AG09309 (cell line): ENCODE data around the gene PABPN1.

Experiments
- DNase-seq: peaks from one replicate; pipeline ENCODE4 v3.0.0-alpha.2; 2010; ENCODE audit warnings: low read depth
- H3K4me3 ChIP-seq: 2 replicates; pipeline ENCODE4 v1.5.1; 2011; ENCODE audit warnings: mild to moderate bottlenecking, low read depth, low read length, moderate library complexity; ENCODE audit not compliant: control insufficient read depth
- TF ChIP-seq, protein P1 (sequence below): IDR thresholded peaks from 2 replicates; pipeline ENCODE4 v1.5.1; 2011; ENCODE audit warnings: mild to moderate bottlenecking, low read depth, low read length, inconsistent platforms; ENCODE audit not compliant: insufficient read depth, control insufficient read depth; ENCODE audit errors: missing control alignments

Gene PABPN1

DNA sequence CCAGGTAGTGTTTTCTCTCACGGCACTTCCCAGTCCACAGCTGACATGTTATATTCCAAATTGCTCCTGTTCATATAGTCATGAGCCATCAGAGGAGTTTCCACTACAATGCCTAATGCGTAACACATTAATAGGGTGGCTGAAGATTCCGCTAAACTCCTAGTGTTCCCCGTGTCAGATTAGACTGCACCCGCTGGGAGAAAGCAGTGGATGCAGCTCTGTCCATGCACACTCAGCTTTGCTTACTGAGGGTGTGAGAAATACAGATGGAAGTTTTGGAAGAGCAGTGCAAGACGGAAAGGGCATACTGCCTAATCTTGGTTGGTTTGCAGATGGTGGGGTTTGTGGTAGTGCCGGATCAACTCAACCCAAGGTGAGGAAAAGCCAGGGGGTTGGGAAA, 24.2 kb upstream of the PABPN1 start:
- no peak overlapping the region for H3K4me3 ChIP-seq
- TF ChIP-seq, protein P1, sequence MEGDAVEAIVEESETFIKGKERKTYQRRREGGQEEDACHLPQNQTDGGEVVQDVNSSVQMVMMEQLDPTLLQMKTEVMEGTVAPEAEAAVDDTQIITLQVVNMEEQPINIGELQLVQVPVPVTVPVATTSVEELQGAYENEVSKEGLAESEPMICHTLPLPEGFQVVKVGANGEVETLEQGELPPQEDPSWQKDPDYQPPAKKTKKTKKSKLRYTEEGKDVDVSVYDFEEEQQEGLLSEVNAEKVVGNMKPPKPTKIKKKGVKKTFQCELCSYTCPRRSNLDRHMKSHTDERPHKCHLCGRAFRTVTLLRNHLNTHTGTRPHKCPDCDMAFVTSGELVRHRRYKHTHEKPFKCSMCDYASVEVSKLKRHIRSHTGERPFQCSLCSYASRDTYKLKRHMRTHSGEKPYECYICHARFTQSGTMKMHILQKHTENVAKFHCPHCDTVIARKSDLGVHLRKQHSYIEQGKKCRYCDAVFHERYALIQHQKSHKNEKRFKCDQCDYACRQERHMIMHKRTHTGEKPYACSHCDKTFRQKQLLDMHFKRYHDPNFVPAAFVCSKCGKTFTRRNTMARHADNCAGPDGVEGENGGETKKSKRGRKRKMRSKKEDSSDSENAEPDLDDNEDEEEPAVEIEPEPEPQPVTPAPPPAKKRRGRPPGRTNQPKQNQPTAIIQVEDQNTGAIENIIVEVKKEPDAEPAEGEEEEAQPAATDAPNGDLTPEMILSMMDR, result no peak
- DNase-seq, result no peak

DNA sequence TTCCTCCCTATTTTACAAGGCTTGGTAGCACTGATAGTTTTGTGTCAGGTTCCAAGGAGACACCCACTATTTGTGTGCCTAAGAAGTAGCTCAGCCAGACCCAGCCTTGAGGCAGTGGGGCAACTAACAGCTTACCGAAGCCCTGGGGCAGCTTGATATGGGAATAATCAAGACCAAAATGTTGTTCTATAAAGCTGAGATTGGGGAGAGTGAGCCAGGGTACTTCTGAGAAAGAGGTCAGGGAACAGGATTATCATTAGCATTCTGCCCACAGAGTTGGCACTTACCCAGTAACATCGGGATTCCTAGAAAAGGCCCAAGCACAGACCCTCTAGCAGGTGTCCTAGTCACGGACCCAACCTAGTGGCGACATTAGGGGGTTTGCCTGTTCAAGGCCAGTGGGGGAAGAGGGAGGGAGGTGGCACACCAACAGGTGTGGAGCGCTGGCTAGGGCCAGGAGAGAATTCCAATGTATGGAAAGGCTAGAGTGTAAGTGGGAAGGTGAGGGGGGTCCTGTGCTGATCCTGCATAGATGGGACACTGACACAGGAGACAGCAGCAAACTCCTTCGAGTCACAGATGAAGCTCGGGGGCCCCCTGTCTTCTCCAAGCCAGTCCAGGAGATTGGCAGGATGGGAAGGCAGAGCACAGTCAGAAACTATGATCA, 23.5 kb upstream of the PABPN1 start:
- no peak for DNase-seq
- H3K4me3 ChIP-seq, result no peak overlapping the region
- TF ChIP-seq, protein P1, result no peak

DNA sequence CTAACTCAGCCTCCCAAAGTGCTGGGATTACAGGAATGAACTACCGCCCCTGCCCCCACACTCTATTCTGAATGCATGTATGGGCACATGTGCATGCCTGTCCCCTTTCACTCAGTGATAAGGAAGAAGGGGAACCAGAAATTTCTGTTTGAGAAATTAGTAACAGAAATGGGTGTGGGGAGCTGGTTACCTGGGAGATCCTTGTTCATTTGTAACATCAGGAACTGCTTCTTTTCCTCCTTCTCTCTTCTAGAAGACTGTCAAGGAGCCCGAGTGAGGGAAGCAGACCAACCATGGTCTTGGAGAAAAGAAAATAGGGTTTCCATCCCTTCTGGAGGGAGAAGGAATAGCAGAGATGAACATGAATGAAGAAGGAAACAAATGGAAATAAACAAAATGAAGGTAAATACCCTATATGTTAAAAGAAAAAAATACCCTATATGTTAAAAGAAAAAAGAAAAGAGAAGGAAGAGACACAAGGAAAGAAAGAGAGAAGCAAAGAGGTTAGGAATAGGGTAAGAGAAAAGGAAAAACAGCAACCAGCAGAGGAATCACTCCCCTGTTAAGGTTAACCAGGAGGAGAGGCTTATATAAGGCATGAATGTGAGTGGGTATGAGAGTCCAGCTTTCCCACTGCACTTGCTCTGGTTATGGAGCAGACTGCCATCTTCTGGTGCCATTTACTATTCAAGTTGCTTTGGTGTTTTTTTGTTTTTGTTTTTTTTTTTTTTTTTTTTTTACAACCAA, 21.9 kb upstream of the PABPN1 start:
- DNase-seq, result no peak
- no peak overlapping the region for H3K4me3 ChIP-seq
- TF ChIP-seq, protein P1, result peak; percentile 34

DNA sequence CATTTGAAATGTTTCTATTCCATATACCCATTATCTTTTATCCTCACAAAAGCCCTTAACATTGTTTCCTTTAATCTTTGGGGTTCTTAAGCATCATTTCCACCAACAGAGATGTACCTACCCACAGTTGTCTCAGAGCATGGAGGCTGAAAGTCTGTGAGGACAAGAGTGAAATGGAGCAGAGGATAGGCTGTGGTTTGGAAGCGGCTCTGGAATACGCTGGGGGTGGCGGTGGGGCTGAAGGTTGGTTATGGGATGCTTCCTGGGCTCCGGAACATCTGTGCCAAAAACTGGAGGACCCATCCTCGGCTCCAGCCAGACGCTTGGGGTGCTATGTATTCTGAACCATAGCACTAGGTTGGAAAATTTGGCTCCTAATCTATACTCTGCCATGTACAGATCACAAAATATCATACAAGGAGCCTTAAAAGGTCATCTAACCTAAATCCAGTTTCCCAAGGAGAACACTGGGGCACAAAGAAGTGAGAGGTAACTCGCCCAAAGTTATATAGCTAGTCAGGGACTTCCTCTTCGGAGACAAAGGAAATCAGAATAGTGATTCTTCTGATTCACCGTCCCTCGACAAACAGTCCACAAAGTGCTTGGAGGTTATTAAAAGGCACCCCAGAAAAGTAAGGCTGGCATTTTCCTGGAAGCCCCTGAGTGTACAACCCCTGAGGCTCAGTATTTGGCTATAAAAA, 21.1 kb upstream of the PABPN1 start:
- H3K4me3 ChIP-seq, result peak overlapping the region; percentile 77
- TF ChIP-seq, protein P1, result peak; percentile 0
- DNase-seq, result no peak

DNA sequence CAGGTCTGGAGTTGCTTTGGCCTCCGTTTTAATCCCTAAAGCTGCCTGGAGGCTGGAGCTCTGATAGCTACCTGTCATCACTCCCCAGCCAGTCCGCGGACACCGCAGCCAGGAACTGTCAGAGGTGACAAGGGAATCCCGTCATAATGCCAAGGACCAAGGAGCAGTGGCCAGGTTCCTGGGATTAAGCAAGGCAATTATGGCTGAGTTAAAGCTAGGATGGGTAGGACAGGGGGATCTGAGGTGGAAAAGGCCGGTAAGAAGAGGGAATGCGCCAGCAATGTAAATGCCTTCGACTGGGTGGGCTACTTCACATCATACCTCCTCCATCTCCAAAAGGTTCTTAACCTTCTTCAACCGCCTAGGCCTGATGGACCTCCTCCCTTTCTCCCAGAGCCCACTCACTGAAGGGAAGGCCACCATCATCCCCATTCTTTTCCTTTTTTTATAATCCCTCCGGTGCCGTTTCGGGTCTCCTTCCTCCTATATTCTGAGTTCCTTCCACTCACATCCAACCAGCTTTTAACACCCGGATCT, 20.5 kb upstream of the PABPN1 start:
- no peak for DNase-seq
- peak overlapping the region; percentile 77 for H3K4me3 ChIP-seq
- TF ChIP-seq, protein P1, result no peak

DNA sequence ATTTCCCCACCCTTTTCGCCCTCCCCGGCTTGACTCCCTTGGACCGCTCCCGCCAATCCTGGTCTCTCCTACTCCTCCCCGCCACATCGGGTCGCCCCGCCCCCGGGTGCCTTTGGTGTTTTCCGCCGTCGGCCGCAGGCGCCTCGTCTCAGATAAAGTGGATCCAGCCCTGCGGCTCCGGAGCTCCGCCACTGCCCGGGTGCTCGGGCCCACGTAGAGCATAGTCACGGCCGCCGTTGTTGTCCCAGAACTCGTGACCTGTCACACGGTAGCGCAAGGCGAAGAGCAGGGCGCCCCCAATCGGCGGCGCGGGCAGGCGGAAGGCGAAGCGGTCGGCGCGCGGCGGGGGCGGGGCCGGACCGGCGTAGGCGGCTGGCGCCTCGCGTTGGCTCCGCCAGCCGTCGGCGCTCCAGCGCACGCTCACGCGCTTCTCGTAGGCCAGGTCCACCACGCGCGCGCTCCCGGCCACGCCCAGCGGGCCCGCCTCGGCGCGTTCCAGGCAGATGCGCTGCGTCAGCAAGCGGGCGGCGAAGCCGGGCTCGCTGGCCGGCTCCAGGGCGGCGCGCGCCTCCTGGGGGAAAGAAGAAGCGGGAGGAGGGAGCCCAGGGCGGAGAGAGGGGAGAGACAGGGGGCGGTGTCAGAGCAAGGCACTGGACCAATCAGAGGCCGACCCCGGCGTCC, 19.8 kb upstream of the PABPN1 start:
- peak; percentile 90 for DNase-seq
- H3K4me3 ChIP-seq, result peak overlapping the region; percentile 77
- TF ChIP-seq, protein P1, result peak; percentile 63
